ENCODE results near the gene PRTN3.

Gene PRTN3

GRCh38 chr19:821231-821824, 19.5 kb upstream of the PRTN3 start:
- Histone ChIP-seq H3K36me3 (ENCODE audit: insufficient read depth, low read length) (no peaks in the 10 kb centered on the region; the same call in 1 of the 2 replicates), H3K9me2 (replicated peaks; ENCODE audit: low read depth, low read length) (no peaks in the 10 kb centered on the region), H4K20me1 (ENCODE audit: insufficient read depth, low read length, poor library complexity, severe bottlenecking) (no peaks in the 10 kb centered on the region), H3K9me3 (ENCODE audit: insufficient read depth, low read depth, low read length) (no peaks in the 10 kb centered on the region), H3K27me3 (ENCODE audit: insufficient read depth, low read length, poor library complexity, severe bottlenecking) (no peaks in the 10 kb centered on the region), H3K79me2 (ENCODE audit: insufficient read depth, low read length) (no peaks in the 10 kb centered on the region), H3F3A (ENCODE audit: low read depth) (no peaks in the 10 kb centered on the region), H2AFZ (ENCODE audit: low read length) (no peak overlapping the region), H3K4me1 (ENCODE audit: insufficient read depth, low read length, poor library complexity, severe bottlenecking) (no peaks in the 10 kb centered on the region), H3K4me2 (ENCODE audit: low read depth, low read length, poor library complexity, severe bottlenecking) (no peak overlapping the region), H3K4me3 (ENCODE audit: low read length, poor library complexity, severe bottlenecking) (no peak overlapping the region), H3K9ac (ENCODE audit: low read depth, low read length, poor library complexity, severe bottlenecking) (no peak overlapping the region)
- no peak for TF ChIP-seq CTCF (conservative IDR thresholded peaks at IDR 0.05; ENCODE audit: low read length)
- no peak for TF ChIP-seq EZH2phosphoT487 (IDR thresholded peaks at IDR 0.05; ENCODE audit: borderline replicate concordance)

- H2AFZ ChIP-seq (ENCODE audit: low read length) = no peak within 1 kb of the TSS
- no peaks in the 10 kb centered on the region for H3F3A ChIP-seq (ENCODE audit: low read depth)
- no peak for TF ChIP-seq CTCF (conservative IDR thresholded peaks at IDR 0.05; ENCODE audit: low read length)
- no peaks in the 10 kb centered on the region for H4K20me1 ChIP-seq (ENCODE audit: insufficient read depth, low read length, poor library complexity, severe bottlenecking)
- H3K9me3 ChIP-seq (ENCODE audit: insufficient read depth, low read depth, low read length) = no peaks in the 10 kb centered on the region
- no peaks in the 10 kb centered on the region for H3K79me2 ChIP-seq (ENCODE audit: insufficient read depth, low read length)
- no peak within 1 kb of the TSS for H3K4me2 ChIP-seq (ENCODE audit: low read depth, low read length, poor library complexity, severe bottlenecking)
- no peak within 1 kb of the TSS for H3K9ac ChIP-seq (ENCODE audit: low read depth, low read length, poor library complexity, severe bottlenecking)
- H3K27me3 ChIP-seq (ENCODE audit: insufficient read depth, low read length, poor library complexity, severe bottlenecking) = no peaks in the 10 kb centered on the region
- H3K9me2 ChIP-seq (replicated peaks; ENCODE audit: low read depth, low read length) = no peaks in the 10 kb centered on the region
- H3K4me1 ChIP-seq (ENCODE audit: insufficient read depth, low read length, poor library complexity, severe bottlenecking) = no peaks in the 10 kb centered on the region
- no peak within 1 kb of the TSS for H3K4me3 ChIP-seq (ENCODE audit: low read length, poor library complexity, severe bottlenecking)
- H3K36me3 ChIP-seq (ENCODE audit: insufficient read depth, low read length) = no peaks in the 10 kb centered on the region
These were observed 18.8 kb upstream of the PRTN3 start, which contains the start of gene PLPPR3 for GRCh38 chr19:821825-822503. Gene PLPPR3, minus strand, starts transcription at chr19:821955. Its CDS starts 396 bp downstream, at chr19:821559.

GRCh38 chr19:823565-824121, 17.2 kb upstream of the PRTN3 start:
- no peaks in the 10 kb centered on the region for H3K4me1 ChIP-seq (ENCODE audit: insufficient read depth, low read length, poor library complexity, severe bottlenecking)
- H3K4me2 ChIP-seq (ENCODE audit: low read depth, low read length, poor library complexity, severe bottlenecking) = no peak overlapping the region
- H3F3A ChIP-seq (ENCODE audit: low read depth) = no peaks in the 10 kb centered on the region
- H2AFZ ChIP-seq (ENCODE audit: low read length) = no peak overlapping the region
- H3K36me3 ChIP-seq (ENCODE audit: insufficient read depth, low read length) = no peaks in the 10 kb centered on the region
- TF ChIP-seq EZH2phosphoT487 (IDR thresholded peaks at IDR 0.05; ENCODE audit: borderline replicate concordance) (no peak), CTCF (conservative IDR thresholded peaks at IDR 0.05; ENCODE audit: low read length) (no peak)
- H3K79me2 ChIP-seq (ENCODE audit: insufficient read depth, low read length) = no peaks in the 10 kb centered on the region
- H4K20me1 ChIP-seq (ENCODE audit: insufficient read depth, low read length, poor library complexity, severe bottlenecking) = no peaks in the 10 kb centered on the region
- no peak overlapping the region for H3K9ac ChIP-seq (ENCODE audit: low read depth, low read length, poor library complexity, severe bottlenecking)
- H3K4me3 ChIP-seq (ENCODE audit: low read length, poor library complexity, severe bottlenecking) = no peak overlapping the region
- H3K27me3 ChIP-seq (ENCODE audit: insufficient read depth, low read length, poor library complexity, severe bottlenecking) = no peaks in the 10 kb centered on the region
- H3K9me2 ChIP-seq (replicated peaks; ENCODE audit: low read depth, low read length) = no peaks in the 10 kb centered on the region
- no peaks in the 10 kb centered on the region for H3K9me3 ChIP-seq (ENCODE audit: insufficient read depth, low read depth, low read length)

All from Loucy (cell line).